HEK293T (cell line): ENCODE measurements around the gene MACO1.

ENCODE experiments used
- CTCF ChIA-PET: fragments of 350-600 bp; formaldehyde crosslinking; extraction: SDS; loops from one replicate; lab custom pipeline; 2021; ENCODE audit warnings: antibody characterized with exemption, inconsistent platforms; lab: Yijun Ruan, JAX
- POLR2A ChIA-PET: fragments of 350-600 bp; formaldehyde crosslinking; extraction: SDS; loops from one replicate; lab custom pipeline; 2020; ENCODE audit warnings: antibody characterized with exemption, inconsistent platforms; lab: Yijun Ruan, JAX
- DNase-seq: peaks from one replicate; pipeline ENCODE4 v3.0.0; 2012; ENCODE audit warnings: mixed read lengths; ENCODE audit errors: extremely low spot score
- ARNT ChIP-seq: fragments of 450-650 bp; IDR thresholded peaks from 2 replicates; pipeline ENCODE4 v1.6.1; 2017; ENCODE audit warnings: mild to moderate bottlenecking
- BHLHE40 ChIP-seq: fragments of 450-650 bp; IDR thresholded peaks from 2 replicates; pipeline ENCODE4 v1.6.1; 2016; ENCODE audit warnings: mild to moderate bottlenecking, moderate library complexity, borderline replicate concordance
- CTBP1 ChIP-seq: fragments of 450-650 bp; IDR thresholded peaks from 2 replicates; pipeline ENCODE4 v1.6.1; 2016; ENCODE audit warnings: borderline replicate concordance
- ELF4 ChIP-seq: fragments of 450-650 bp; IDR thresholded peaks from 2 replicates; pipeline ENCODE4 v1.6.1; 2017; ENCODE audit warnings: antibody characterized with exemption
- FOXA1 ChIP-seq: fragments of 450-650 bp; IDR thresholded peaks from 2 replicates; pipeline ENCODE4 v1.6.1; 2016; ENCODE audit warnings: mild to moderate bottlenecking
- FOXK2 ChIP-seq: fragments of 450-650 bp; IDR thresholded peaks from 2 replicates; pipeline ENCODE4 v1.6.1; 2016; ENCODE audit warnings: mild to moderate bottlenecking
- FOXM1 ChIP-seq: fragments of 450-650 bp; IDR thresholded peaks from 2 replicates; pipeline ENCODE4 v1.6.1; 2017; ENCODE audit warnings: mild to moderate bottlenecking, borderline replicate concordance
- HDGF ChIP-seq: fragments of 450-650 bp; IDR thresholded peaks from 2 replicates; pipeline ENCODE4 v1.6.1; 2017; ENCODE audit warnings: antibody characterized with exemption, borderline replicate concordance
- L3MBTL2 ChIP-seq: fragments of 450-650 bp; conservative IDR thresholded peaks from 2 replicates; pipeline ENCODE4 v1.6.1; 2016; ENCODE audit warnings: mild to moderate bottlenecking
- LEF1 ChIP-seq: fragments of 450-650 bp; IDR thresholded peaks from 2 replicates; pipeline ENCODE4 v1.6.1; 2017; ENCODE audit warnings: mild to moderate bottlenecking, borderline replicate concordance
- NFRKB ChIP-seq: fragments of 450-650 bp; IDR thresholded peaks from 2 replicates; pipeline ENCODE4 v1.6.1; 2016; ENCODE audit warnings: mild to moderate bottlenecking, moderate library complexity
- SP1 ChIP-seq: fragments of 450-650 bp; IDR thresholded peaks from 2 replicates; pipeline ENCODE4 v1.6.1; 2017
- SUZ12 ChIP-seq: fragments of 450-650 bp; IDR thresholded peaks from 2 replicates; pipeline ENCODE4 v1.6.1; 2016; ENCODE audit warnings: mild to moderate bottlenecking
- TARDBP ChIP-seq: fragments of 450-650 bp; IDR thresholded peaks from 2 replicates; pipeline ENCODE4 v1.6.1; 2016
- ZNF384 ChIP-seq: fragments of 450-650 bp; IDR thresholded peaks from 2 replicates; pipeline ENCODE4 v1.6.1; 2016
- TF ChIP-seq, protein P1 (sequence below): fragments of 450-650 bp; IDR thresholded peaks from 2 replicates; pipeline ENCODE4 v1.6.1; 2016

Gene MACO1

DNA sequence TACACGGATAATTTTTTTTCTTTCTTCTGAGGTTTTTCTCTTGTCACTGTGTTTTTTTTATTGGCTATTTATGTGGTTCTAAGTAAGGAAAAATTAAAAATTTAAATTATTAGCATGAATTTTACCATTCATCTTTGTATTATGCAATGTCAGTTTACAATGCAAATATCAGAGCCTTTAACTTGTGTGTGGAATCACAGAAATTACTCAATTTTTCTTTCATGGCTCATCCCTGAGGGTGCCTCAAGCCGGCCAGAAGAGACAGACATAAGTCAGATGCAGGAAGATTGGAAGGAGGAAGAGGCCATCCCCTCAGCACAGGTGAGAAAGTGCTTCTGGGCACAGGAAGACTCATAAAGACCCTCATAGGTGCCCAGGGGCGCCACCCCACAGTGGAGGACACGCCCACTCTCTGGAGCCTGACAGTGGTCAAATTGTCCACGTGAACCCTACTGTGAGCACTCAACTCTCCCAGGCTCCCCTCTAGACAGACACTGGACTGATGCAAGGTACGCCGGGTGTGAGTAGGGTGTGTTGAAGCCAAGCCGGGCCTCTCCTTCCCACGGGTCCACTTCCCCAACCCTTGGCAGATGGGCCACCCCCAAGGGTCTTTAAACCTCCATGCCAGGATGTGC, 103.2 kb downstream of the MACO1 start:
- POLR2A ChIA-PET = no interaction called here
- TF ChIP-seq, protein P1, sequence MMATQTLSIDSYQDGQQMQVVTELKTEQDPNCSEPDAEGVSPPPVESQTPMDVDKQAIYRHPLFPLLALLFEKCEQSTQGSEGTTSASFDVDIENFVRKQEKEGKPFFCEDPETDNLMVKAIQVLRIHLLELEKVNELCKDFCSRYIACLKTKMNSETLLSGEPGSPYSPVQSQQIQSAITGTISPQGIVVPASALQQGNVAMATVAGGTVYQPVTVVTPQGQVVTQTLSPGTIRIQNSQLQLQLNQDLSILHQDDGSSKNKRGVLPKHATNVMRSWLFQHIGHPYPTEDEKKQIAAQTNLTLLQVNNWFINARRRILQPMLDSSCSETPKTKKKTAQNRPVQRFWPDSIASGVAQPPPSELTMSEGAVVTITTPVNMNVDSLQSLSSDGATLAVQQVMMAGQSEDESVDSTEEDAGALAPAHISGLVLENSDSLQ = no peak
- no peak for TF ChIP-seq HDGF
- TF ChIP-seq ZNF384 = no peak
- no peak for TF ChIP-seq BHLHE40
- no peak for TF ChIP-seq TARDBP
- no peak for TF ChIP-seq SP1
- no peak for TF ChIP-seq CTBP1
- no peak for TF ChIP-seq FOXK2
- no peak for TF ChIP-seq NFRKB
- no peak for TF ChIP-seq ELF4
- no peak for TF ChIP-seq FOXM1
- CTCF ChIA-PET = interaction anchor here (0.6 kb wide), 1 partner anchor 486 kb away, joined by 3 read pairs; no protein-coding TSS in a partner anchor
- no peak for DNase-seq

DNA sequence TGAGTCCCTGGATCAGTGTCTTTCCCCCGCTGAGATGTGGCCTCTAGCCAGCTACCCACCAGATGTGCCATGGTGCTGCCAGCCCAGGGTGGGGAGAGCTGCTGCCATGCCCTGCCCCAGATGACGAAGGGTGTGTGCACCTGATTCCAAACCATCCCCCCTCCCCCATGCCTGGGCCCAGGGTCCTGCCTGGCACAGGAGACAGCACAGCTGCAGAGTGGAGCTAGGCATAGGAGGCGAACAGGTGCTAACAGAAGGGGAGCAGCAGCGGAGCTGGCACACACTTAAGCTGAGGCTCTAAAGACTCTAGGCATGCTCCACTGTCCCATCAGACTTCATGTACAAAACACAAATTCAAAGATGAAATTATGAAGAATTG, 103.7 kb downstream of the MACO1 start:
- CTCF ChIA-PET = no interaction called here
- POLR2A ChIA-PET = no interaction called here

DNA sequence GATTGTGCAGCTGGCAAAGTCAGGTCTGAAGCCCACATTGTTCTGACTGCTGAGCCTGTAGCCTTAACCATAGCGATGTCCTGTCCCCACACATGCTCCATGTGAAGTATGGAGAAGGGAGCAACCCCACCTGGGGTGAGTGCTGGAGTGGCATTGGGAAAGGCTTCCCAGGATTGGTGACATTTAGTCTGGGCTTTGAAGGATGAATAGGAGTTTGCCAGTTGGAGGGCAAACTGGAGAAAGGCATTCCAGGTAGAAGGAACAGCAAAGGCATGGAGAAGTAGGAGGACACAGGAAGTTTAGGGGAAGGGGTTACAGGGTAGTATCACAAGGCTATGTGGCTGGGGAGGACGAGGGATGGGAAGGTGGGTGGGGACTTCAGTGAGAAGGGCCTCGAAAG, 105.4 kb downstream of the MACO1 start:
- POLR2A ChIA-PET = no interaction called here

More for the DNA sequence above, 103.7 kb downstream of the MACO1 start:
- no peak for DNase-seq
- no peak for TF ChIP-seq ELF4
- TF ChIP-seq ZNF384 = no peak
- no peak for TF ChIP-seq FOXK2
- no peak for TF ChIP-seq SUZ12
- TF ChIP-seq NFRKB = no peak
- TF ChIP-seq FOXM1 = no peak
- no peak for TF ChIP-seq BHLHE40
- no peak for TF ChIP-seq L3MBTL2
- no peak for TF ChIP-seq FOXA1
- TF ChIP-seq LEF1 = no peak
- TF ChIP-seq SP1 = no peak
- no peak for TF ChIP-seq ARNT
- no peak for TF ChIP-seq CTBP1
- TF ChIP-seq, protein P1 = no peak
- TF ChIP-seq TARDBP = no peak

DNA sequence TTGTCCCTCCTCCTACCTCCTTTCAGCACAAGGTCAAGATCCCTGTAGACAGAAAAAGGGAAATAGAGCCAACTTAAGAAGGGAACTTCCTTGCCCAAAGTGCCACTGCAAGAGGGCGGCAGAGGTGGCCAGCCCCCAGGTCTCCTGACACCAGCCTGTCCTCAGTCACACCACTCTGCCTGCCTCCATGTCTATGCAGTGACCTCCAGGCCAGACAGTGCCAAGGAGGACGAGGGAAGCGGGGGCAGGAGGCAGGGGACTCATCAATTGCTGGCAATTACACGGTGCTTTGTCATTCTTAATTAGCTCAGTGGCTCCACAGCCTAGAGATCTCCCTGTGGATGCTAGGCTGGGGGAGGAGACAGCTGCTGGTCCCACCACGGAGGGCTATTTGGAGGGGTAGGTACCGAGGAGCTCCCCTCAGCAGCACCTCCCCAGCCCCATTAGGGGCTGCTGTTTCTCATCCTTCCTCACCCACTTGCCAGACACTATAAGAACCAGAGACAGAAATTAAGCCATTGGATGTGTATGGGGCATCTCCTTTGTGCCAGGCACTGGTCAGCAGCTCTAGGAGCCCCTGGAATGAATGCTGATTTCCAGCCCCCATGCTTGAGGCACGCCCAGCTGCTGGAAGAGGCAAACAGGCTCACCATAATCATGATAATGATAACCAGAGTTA, 106.6 kb downstream of the MACO1 start:
- ChIA-PET POLR2A (interaction anchor here (0.9 to 2.2 kb wide), 2 partner anchors 32 to 305 kb away, joined by 3 to 6 read pairs; partner anchors contain the start of gene SYF2), CTCF (no interaction called here)
- no peak for DNase-seq
- no peak for TF ChIP-seq LEF1
- no peak for TF ChIP-seq CTBP1
- TF ChIP-seq SP1 = no peak
- no peak for TF ChIP-seq ELF4
- no peak for TF ChIP-seq BHLHE40
- TF ChIP-seq SUZ12 = no peak
- TF ChIP-seq ZNF384 = no peak
- TF ChIP-seq, protein P1 = no peak
- no peak for TF ChIP-seq TARDBP
- TF ChIP-seq NFRKB = no peak
- TF ChIP-seq FOXK2 = no peak
- TF ChIP-seq L3MBTL2 = no peak

More for the DNA sequence above, 105.4 kb downstream of the MACO1 start:
- TF ChIP-seq L3MBTL2 = no peak
- no peak for TF ChIP-seq ELF4
- TF ChIP-seq SP1 = no peak
- no peak for TF ChIP-seq FOXM1
- no peak for TF ChIP-seq CTBP1
- TF ChIP-seq FOXA1 = no peak
- TF ChIP-seq BHLHE40 = no peak
- TF ChIP-seq NFRKB = no peak
- no peak for TF ChIP-seq FOXK2
- no peak for TF ChIP-seq SUZ12
- no peak for TF ChIP-seq ZNF384
- no peak for TF ChIP-seq LEF1
- no peak for DNase-seq
- CTCF ChIA-PET = no interaction called here

DNA sequence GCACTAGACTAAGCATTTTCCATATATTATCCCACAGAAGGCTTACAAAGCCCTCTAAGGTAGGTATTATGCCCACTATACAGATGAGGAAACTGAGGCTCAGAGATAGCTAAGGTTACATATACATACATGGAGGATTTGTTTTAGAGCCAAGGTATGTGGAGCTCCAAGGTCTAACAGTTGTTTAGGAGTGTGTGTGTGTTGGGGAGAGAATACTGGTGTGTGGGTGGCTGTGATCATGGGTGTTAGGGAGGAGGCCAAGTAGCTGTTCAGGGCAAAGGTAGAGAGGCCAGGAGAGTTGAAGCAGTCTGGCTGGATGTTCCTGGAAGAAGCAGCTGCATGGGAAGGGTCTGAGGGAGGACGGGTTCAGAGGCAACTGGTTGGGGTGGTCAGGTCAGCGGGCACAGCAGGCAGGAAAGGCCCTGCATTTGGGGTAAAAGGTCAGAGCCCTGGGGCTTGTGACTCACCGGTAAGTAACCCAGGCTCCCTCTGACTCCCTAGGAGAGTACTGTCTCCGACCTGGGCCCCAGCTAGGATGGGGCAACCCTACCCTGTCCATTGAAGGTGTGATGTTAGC, 107.6 kb downstream of the MACO1 start:
- POLR2A ChIA-PET = interaction anchor here (0.9 to 2.2 kb wide), 2 partner anchors 31 to 306 kb away, joined by 3 to 6 read pairs; partner anchors contain the start of gene SYF2
- TF ChIP-seq ELF4 (no peak), FOXA1 (no peak), CTBP1 (no peak), FOXK2 (no peak), HDGF (no peak), TARDBP (no peak), NFRKB (no peak), SUZ12 (no peak), L3MBTL2 (no peak)
- TF ChIP-seq, protein P1 = no peak
- no peak for DNase-seq
- CTCF ChIA-PET = no interaction called here
